ENCODE data around the gene HELZ.
"Not testable (repeated sequence)": the region's sequence is repeated elsewhere in the genome, so short reads cannot be mapped to it uniquely, and the experiment has no call there.

The HELZ gene

DNA sequence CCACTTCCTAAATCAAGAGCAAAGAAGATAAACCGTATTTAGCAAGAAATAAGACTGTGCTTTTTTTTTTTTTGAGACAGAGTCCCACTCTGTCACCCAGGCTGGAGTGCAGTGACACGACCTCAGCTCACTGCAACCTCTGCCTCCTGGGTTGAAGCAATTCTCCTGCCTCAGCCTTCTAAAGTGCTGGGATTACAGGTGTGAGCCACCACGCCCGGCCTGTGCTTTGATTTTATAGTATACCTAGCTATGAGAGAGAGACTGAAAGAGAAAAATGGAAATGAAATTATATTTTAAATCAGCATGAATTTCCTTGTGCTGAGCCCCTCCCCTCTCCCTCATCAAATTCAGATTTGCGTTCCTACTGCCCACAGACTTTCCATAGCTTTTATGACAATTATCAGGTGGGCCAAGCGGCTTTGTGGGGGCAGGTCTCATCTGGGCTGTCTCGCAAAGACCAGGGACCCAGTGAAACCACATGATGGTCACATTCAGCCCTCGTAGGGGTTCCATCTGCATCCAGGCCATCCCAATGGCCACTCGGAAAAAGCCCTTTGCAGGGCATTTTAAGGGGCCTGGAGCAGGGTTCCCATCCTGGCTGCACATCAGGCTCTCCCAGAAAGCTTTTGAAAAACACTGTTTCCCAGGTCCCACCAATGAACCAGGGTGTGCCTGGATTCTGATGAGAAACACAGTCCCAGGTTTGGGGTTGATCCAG, 192.1 kb downstream of the HELZ start:
- no peaks in the 10 kb centered on the region for H3K4me1 Mint-ChIP-seq (ENCODE audit: low read depth)
- H3K36me3 Mint-ChIP-seq: peaks cover 9% of the 10 kb centered on the region
- H3K27ac Mint-ChIP-seq: no peak overlapping the region
- H3K27me3 Mint-ChIP-seq: no peaks in the 10 kb centered on the region
- H3K9me3 Mint-ChIP-seq (ENCODE audit: low read depth): peaks cover 11% of the 10 kb centered on the region
- H3K4me3 Mint-ChIP-seq: no peak overlapping the region

DNA sequence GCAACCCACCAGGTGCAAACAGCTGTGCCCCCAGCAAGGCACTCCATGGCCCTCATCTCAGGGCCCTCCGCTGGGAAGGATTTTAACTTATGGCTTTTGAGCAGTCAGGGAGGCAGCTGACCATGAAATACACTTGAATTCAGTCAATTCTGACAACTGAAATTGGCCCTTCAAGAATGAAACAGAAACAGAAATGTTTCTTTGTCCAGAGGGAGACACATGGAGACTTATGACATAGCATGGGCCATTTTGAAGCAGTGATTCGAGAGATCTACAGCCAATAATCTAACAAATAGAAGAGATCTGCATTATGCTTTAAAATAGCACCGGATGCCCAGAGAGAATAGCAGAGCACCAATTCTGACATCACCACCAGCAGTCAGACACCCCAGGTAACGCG, 193.2 kb downstream of the HELZ start:
- Mint-ChIP-seq H3K4me3 (no peak overlapping the region), H3K36me3 (peaks cover 17% of the 10 kb centered on the region), H3K4me1 (ENCODE audit: low read depth) (no peaks in the 10 kb centered on the region), H3K9me3 (ENCODE audit: low read depth) (peaks cover 15% of the 10 kb centered on the region), H3K27me3 (no peaks in the 10 kb centered on the region), H3K27ac (no peak overlapping the region)

DNA sequence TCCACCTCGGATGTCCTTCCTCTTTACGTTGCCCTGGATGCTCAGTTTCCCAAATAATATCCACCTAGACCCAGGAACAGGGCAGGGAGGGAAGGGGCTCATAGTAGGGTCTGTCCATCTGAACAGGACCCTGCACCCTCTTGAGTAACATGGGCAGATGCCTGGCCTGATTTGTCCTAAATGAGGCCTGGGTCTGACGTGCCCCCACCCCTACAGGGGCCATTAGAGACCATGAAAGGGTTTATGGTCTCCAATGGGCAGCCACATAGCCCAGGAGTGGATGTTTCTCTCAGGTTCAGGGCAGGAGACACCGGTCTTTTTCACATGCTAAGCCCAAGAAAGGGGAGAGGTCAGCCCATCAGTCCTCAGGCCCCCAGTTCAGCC, 193.8 kb downstream of the HELZ start:
- H3K27ac Mint-ChIP-seq: no peak overlapping the region

DNA sequence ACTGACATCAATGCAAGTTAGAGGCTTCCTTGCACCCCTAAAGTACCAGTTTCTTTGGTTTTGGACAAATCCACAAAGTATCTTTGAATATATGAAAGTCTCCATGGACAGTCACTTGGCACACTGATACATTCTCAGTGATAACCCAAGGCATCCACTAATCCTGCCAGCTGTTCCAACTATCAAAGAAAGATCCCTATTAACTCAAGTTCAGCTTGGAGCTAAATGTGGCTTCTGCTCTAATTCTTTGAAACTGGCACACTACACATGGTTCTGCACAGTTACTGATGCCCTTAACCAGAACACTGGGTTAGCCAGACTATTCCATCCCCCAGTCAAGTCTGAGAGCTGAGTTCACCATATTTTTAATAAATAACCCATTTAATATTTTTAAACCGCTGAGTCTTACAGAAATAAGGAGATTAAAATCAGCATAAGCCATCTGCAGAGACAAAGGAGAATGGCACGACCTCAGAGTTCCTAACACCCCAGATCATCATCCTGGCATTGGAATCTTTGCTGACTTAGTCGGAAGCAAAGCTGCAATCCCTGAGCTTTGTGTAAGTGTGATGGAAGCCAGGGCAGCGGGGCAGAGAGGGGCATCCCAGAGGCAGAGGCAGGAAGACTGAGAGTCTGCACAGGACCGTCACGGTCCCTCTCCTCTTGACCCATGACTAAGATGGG, 194.4 kb downstream of the HELZ start:
- H3K27ac Mint-ChIP-seq: no peak overlapping the region
- no peaks in the 10 kb centered on the region for H3K27me3 Mint-ChIP-seq
- H3K9me3 Mint-ChIP-seq (ENCODE audit: low read depth): peaks cover 15% of the 10 kb centered on the region
- no peaks in the 10 kb centered on the region for H3K4me1 Mint-ChIP-seq (ENCODE audit: low read depth)
- H3K4me3 Mint-ChIP-seq: no peak overlapping the region
- peaks cover 19% of the 10 kb centered on the region for H3K36me3 Mint-ChIP-seq

More for the DNA sequence above, 193.8 kb downstream of the HELZ start:
- H3K27me3 Mint-ChIP-seq: no peaks in the 10 kb centered on the region
- H3K36me3 Mint-ChIP-seq: peaks cover 19% of the 10 kb centered on the region
- H3K4me3 Mint-ChIP-seq: no peak overlapping the region
- H3K9me3 Mint-ChIP-seq (ENCODE audit: low read depth): peaks cover 15% of the 10 kb centered on the region
- no peaks in the 10 kb centered on the region for H3K4me1 Mint-ChIP-seq (ENCODE audit: low read depth)

DNA sequence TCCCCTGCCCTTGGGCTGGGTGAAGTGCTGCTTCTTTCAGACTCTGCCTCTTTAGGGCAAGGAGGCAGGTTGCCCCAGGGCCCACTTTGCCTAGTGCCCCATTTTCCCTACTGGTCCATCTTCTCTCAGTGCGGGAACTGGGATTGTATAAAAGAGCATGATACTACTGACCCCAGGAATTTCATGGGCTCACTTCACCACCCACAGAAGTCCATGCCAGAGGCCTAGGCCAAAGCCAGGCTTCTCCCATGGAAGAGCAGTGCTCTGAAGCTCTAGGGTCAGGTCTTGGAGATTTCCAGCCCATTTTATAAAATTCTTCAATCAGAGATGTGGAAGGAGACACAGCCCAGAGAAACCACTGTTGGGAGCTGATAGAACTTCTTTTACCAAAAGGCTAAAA, 194.9 kb downstream of the HELZ start:
- H3K9me3 Mint-ChIP-seq (ENCODE audit: low read depth): peaks cover 15% of the 10 kb centered on the region
- no peak overlapping the region for H3K27ac Mint-ChIP-seq
- H3K4me1 Mint-ChIP-seq (ENCODE audit: low read depth): no peaks in the 10 kb centered on the region
- no peaks in the 10 kb centered on the region for H3K27me3 Mint-ChIP-seq
- no peak overlapping the region for H3K4me3 Mint-ChIP-seq
- peaks cover 19% of the 10 kb centered on the region for H3K36me3 Mint-ChIP-seq

DNA sequence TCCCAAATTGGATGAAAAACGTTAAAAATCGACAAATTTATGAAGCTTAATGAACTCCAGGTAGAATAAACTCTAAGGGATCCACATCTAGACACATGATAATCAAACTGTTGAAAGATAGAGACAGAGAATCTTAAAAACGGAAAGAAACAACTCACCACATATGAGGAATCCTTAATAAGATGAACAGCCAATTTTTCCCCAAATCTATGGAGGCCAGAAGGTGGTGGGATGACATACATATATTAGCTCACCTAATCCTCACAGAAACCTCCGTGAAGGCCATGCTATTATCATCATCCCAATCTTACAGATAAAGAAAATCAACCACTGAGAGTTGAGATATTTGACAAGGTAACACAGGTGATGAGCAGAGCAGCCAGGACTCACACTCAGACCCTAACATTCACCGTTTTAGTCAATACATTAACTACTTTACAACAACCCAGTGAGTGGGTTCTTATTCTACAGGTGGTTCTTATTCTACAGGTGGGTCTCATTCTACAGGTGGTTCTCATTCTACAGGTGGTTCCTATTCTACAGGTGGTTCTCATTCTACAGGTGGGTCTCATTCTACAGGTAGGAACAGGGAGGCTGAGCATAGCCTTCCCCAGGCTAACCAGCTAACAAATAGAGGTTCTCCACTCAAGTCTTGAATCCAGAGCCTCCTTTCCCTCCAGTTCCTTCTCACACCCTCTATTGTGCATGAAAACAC, 195.8 kb downstream of the HELZ start:
- H3K9me3 Mint-ChIP-seq (ENCODE audit: low read depth): peaks cover 15% of the 10 kb centered on the region
- no peaks in the 10 kb centered on the region for H3K27me3 Mint-ChIP-seq
- H3K4me1 Mint-ChIP-seq (ENCODE audit: low read depth): no peaks in the 10 kb centered on the region
- peaks cover 19% of the 10 kb centered on the region for H3K36me3 Mint-ChIP-seq
- H3K27ac Mint-ChIP-seq: no peak overlapping the region
- H3K4me3 Mint-ChIP-seq: no peak overlapping the region

DNA sequence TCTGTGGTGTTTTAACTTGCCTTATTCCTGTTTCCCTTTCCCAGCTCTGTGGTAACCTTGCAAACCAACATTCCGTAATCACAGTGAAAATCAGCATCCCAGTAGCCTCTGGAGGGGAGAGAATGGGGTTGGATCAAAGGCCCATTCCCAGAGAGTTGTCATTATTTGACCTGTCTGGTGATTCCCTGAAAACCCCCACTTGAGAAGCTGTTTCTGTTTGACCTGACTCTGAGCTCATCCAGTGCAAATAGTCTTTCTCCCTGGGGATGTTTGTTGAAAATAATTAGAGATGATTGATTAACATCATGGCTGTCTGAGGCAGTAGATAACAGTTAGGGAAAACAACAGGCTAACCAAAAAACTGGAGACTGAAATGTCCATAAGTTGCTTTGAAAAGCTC, 197.6 kb downstream of the HELZ start:
- Mint-ChIP-seq H3K36me3 (peaks cover 19% of the 10 kb centered on the region), H3K9me3 (ENCODE audit: low read depth) (peaks cover 15% of the 10 kb centered on the region), H3K4me3 (no peak overlapping the region), H3K4me1 (ENCODE audit: low read depth) (no peaks in the 10 kb centered on the region), H3K27me3 (no peaks in the 10 kb centered on the region), H3K27ac (no peak overlapping the region)

DNA sequence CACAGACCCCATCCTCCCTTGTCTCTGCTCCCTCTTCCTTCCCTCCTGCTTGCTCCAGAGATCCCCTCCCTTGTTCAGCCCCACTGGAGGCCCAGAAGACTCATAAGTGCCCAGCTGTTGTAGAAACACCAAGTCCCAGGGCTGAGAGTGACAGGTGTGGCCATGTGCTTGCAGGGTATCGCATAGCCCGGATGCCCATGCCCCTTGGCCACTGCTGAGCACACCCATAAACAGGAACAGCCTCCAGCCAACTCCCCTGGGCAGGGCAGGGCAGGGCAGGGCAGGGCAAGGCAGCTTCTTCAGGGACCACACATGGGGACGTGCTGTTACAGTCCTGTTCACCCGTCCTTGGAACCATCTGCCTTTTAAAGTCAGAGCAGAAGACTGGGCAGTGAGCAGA, 198.6 kb downstream of the HELZ start:
- Mint-ChIP-seq H3K27me3 (no peaks in the 10 kb centered on the region), H3K27ac (no peak overlapping the region), H3K36me3 (peaks cover 19% of the 10 kb centered on the region), H3K4me1 (ENCODE audit: low read depth) (no peaks in the 10 kb centered on the region), H3K9me3 (ENCODE audit: low read depth) (peaks cover 15% of the 10 kb centered on the region), H3K4me3 (no peak overlapping the region)

DNA sequence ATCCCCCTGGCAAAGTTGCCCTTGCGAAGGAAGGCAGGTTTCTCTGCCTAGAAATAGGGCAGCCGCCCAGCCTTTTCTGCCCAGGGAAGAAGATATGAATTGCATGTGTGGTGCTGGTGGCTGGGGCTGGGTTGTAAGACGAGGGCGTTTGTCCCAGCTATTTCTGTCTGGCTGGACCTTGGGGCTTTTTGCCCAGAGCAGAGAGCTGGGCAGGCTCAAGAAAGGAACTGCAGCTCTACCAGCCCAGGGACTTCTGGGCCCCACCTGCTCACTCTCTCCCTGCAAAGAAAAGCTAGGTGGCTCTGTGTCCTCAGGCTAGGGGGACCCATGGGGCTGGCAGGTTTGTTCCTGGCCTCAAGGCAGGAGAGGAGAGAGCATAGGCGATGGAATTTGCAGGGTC, 200.1 kb downstream of the HELZ start:
- Mint-ChIP-seq H3K4me1 (ENCODE audit: low read depth) (no peaks in the 10 kb centered on the region), H3K27me3 (peaks cover 2% of the 10 kb centered on the region), H3K4me3 (no peak overlapping the region), H3K9me3 (ENCODE audit: low read depth) (peaks cover 15% of the 10 kb centered on the region), H3K36me3 (peaks cover 19% of the 10 kb centered on the region), H3K27ac (no peak overlapping the region)

DNA sequence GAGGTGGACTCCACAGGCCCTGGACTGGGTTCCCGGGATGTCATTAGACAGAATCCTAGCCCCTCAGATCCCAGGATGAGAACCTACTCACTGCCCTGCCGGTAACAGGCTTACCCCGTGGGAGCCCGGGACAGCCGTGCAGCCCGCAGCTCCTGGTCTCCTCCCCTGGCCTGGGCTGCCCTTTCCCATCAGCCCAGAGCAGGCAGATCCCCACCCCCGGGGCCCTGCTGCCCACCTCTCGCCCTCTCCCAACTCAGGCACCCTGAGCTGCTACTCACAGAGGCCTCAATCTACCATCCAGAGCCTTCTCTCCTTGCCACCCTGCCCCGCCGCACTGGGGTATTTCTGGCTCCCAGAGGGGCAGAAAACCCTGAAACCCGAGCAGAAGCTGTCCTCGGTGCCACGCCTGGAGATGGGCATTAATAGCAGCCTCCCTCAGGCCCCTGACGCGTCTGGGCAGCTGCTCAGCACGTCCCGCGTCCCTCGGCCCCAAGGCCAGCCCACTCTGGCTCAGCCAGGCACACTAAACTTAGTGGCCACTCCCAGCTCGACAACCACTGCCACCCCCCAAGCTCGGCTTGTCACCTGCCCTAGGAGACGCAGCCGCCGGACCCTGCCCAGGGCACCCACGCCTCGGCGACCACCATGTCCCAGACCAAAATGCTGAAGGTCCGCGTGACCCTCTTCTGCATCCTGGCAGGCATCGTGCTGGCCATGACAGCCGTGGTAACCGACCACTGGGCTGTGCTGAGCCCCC, 200.8 kb downstream of the HELZ start, which contains the start of gene CACNG1:
TSS of gene CACNG1 (plus strand) at position 539 of the 757 bp plus-strand sequence. CDS start at position 646, 107 bp downstream.
- peaks cover 18% of the 10 kb centered on the region for H3K36me3 Mint-ChIP-seq
- peaks cover 15% of the 10 kb centered on the region for H3K9me3 Mint-ChIP-seq (ENCODE audit: low read depth)
- no peak within 1 kb of the TSS for H3K4me3 Mint-ChIP-seq
- H3K27ac Mint-ChIP-seq: no peak within 1 kb of the TSS
- peaks cover 3% of the 10 kb centered on the region for H3K27me3 Mint-ChIP-seq
- H3K4me1 Mint-ChIP-seq (ENCODE audit: low read depth): no peaks in the 10 kb centered on the region

DNA sequence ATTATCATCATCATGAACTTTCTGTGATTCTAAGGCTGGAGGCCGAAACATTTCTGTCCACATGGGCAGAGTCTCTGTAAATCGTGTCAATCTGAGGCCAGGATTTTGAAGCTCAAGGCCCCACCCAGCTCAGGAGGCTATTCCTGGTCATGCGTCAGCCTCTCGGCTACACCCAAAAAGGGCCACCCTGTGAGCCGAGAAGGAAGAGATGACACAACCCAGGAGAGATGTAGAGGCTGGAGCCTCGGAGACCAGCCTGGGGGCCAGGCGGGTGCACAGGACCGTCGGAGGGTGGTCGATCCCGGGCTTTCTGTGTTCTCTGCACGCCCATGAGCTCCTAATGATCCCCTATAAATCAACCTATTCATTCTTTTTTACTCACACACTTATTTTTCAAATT, 201.7 kb downstream of the HELZ start:
- H3K4me1 Mint-ChIP-seq (ENCODE audit: low read depth): no peaks in the 10 kb centered on the region
- peaks cover 10% of the 10 kb centered on the region for H3K36me3 Mint-ChIP-seq
- no peak overlapping the region for H3K27ac Mint-ChIP-seq
- H3K27me3 Mint-ChIP-seq: peaks cover 3% of the 10 kb centered on the region
- H3K9me3 Mint-ChIP-seq (ENCODE audit: low read depth): peaks cover 6% of the 10 kb centered on the region
- H3K4me3 Mint-ChIP-seq: no peak overlapping the region

DNA sequence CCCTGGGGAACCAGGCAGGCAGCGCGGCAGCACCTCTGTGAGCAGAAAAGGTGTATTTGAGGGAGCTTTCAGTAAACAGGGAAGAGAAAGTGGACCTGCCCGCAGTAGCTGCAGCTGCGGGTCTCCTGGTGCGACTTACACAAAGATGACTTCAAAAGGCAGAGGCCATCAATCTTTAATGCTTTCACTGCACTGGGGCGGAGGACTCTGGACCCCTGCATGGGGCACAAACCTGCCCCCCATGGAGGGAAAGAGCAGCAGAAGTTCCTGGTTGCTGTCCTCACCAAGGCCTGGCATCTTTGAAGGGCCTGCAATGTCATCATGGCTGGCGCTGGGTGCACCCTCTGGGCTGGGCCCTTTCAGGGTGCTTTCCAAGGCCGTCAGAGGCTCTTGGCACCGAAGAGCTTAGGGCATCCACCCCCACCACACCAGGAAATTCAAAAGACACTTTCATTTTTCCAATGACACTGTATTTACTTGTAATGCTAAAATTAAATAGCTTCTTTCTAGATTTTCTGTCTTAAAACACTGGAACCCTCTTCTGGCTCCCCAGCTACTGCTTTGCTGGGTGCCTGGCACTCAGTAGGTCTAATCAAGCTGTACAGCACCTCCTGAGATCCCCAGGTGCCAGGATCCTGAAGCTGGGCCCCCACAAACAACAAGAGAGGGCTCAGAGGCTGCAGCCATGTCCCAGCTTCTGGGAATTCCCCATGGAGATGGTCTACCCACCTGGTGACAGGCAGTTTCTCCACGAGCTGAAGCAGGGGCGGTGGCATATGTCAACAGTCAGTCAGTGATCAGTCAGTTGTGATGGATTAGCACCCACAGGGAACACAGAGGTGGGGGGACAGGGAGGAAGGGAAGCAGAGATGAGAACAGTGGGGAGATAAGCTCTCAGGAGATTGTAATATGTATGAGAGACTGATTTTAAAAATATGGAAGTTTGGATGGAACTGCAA, 202.8 kb downstream of the HELZ start:
- no peak overlapping the region for H3K27ac Mint-ChIP-seq
- peaks cover 6% of the 10 kb centered on the region for H3K36me3 Mint-ChIP-seq
- H3K4me1 Mint-ChIP-seq (ENCODE audit: low read depth): no peaks in the 10 kb centered on the region
- H3K27me3 Mint-ChIP-seq: peaks cover 3% of the 10 kb centered on the region
- H3K9me3 Mint-ChIP-seq (ENCODE audit: low read depth): no peaks in the 10 kb centered on the region
- no peak overlapping the region for H3K4me3 Mint-ChIP-seq

DNA sequence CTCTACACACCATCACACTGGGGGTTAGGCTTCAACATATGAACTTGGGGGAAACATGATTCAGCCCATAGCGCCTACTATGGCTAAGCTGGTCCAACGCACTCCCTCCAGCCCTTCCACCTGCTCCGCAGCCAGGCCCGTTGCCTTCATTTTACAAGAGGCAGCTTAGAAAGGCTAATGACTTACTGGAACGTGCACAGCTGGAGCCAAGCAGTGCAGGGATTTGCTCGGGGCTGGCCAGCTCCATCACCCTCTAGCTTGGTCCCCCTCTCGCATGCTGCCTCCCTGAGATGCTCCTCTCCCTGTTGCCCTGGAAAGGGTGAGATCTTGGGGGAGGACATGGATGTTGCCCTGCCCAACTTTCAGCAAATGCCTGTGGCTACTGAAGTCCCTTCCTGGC, 203.5 kb downstream of the HELZ start:
- Mint-ChIP-seq H3K27ac (no peak overlapping the region), H3K4me1 (ENCODE audit: low read depth) (no peaks in the 10 kb centered on the region), H3K27me3 (peaks cover 5% of the 10 kb centered on the region), H3K9me3 (ENCODE audit: low read depth) (no peaks in the 10 kb centered on the region), H3K36me3 (no peaks in the 10 kb centered on the region), H3K4me3 (no peak overlapping the region)

DNA sequence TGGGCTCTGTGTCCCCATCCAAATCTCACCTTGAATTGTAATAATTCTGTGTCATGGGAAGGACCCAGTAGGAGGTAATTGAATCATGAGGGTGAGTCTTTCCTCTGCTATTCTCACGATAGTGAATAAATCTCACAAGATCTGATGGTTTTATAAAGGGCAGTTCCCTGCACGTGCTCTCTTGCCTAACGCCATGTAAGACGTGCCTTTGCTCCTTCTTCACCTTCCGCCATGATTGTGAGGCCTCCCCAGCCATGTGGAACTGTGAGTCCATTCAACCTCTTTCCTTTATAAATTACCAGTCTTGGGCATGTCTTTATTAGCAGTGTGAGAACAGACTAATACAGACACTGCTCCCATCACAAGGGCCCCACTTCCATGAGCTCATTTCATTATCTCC, 203.9 kb downstream of the HELZ start:
- not testable (repeated sequence) for H3K4me3 Mint-ChIP-seq; H3K9me3 Mint-ChIP-seq (ENCODE audit: low read depth); H3K27me3 Mint-ChIP-seq; H3K36me3 Mint-ChIP-seq; H3K27ac Mint-ChIP-seq; H3K4me1 Mint-ChIP-seq (ENCODE audit: low read depth)

All from activated naive CD8-positive, alpha-beta T cell (primary cell).